GOT3 (cell line): ENCODE measurements around the gene RPN2.

Source experiments
- DNase-seq: peaks from one replicate; lab custom pipeline; 2025; ENCODE audit warnings: mixed read lengths; lab: John Stamatoyannopoulos, UW

The RPN2 gene

DNA sequence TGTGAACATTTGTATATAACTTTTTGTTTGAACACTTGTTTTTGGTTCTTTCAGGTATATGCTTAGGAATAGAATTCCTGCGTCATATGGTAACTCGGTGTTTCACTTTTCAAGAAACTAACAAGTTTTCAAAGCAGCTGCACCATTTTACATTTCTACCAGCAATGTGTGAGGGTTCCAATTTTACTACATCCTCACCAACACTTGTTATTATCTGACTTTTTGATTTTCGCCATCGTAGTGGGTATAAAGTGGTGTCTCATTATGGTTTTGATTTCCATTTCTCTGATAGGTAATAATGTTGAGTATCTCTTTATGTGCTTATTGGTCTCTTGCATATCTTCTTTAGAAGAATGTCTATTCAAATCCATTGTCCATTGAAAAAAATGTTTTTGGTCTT lies 39.8 kb downstream of the RPN2 start:
- DNase-seq = no peak

DNA sequence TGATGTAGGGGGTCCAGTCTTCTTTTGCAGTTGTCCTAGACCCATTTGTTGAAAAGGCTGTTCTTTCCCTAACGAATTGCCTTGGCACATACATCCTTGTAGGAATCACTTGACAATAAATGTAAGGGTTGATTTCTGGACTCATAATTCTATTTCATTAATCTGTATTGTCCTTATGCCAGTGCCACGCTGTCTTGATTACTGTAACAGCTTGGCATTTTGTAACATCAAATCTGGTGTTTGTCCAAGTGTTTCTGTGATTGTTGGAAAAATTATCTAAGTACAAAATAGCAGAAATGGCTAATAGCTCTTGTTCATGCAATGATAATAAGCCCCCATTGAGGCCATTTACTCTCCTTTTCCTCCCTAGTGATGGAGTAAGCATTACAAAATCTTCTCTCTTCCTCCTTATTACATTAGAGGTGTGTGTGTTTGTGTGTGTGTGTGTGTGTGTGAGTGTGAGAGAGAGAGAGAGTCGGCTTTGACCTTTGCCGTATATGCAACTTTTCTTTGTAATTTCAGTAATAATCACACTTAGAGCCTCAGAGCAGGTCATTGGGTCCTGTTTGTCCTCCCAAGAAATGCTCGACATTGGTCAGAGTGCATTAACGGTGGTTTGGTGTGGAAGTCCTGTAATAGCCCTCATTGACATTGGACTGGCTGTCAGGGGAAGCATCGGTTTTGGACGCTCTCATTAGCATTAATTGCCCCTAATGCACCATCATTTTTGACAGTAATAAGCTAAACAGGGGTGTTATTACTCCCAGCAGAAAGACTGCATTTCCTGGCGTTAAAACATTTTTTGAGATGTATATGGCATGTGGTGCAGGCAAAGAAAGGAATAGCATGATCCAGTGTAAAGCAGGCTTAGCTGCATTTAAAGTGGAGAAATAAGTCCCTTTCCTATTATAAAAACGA lies 40.9 kb downstream of the RPN2 start:
- DNase-seq = no peak

DNA sequence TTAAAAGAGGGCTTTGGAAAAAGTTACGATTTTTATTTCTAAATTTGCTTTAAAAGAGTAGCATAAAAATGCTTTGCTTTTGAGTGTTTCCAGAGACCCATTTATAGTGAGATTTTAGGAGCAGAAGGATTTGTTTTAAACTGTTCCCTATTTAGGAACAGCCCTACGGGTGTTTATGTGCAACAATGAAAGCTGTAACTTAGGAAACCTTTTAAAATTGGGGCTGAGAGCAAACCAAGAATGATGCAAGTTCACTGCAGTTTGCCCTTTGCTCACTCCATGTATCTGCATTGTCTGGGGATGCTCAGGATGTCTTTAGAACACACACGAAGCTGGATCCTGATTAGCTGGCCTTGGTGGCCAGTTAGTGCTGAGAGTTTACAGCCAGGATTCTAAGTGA lies 41.6 kb downstream of the RPN2 start:
- no peak for DNase-seq

DNA sequence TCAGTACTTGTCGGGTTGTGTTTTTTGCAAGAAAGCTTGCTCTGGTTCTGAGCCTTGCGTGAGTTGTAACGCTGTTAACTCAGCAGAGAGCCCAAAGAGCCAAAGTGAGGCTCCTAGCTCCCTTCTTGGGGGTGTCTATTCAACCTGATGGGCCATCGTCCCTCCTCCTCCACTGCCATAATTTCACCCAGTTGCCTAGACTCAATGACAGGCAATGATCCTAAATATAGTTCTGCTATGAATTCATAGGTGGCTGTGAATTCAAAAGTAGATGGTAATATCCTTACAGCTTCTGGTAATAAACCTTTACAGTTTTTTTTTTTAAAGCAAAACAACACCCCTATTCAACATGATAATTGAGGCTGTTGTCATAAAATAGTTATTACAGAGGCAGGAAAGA lies 43.0 kb downstream of the RPN2 start:
- no peak for DNase-seq

DNA sequence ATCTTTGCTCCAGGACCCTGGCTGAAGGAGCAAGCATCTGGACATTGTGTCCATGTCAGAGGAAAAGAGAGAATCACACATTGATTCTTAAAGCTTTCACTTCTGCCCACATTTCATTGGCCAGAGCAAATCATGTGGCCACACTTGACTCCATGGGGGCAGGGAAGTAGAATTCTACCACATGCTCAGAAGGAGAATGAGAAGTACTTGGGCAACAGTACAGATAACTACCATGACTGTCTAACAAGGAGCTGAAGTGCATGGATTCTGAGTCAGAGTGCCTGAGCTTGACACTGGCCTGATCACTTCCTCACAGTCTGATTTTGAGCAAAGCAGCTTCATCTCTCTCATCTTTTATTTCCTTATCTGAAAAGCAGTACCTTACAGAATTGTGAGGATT lies 43.9 kb downstream of the RPN2 start:
- DNase-seq = peak; percentile 17

DNA sequence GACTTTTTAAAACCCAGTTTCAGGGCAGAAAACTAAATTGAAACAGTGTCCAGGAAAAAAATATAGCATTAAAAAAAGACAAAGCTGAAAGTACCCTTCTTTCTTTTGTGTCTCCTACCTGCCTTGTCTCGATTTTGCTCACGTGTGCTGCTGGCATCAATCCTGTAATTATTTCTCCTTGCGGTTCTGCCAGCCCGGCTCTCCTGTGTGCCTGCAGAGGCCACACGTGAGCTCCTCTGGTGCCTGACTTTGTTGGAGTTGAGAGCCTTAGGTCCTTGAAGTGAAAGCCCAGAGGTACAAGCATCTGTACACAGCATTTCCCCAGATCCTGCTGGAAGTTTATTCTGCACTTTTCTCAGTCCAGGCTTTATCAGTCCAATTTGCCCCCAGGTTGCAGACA lies 46.0 kb downstream of the RPN2 start:
- DNase-seq = no peak

DNA sequence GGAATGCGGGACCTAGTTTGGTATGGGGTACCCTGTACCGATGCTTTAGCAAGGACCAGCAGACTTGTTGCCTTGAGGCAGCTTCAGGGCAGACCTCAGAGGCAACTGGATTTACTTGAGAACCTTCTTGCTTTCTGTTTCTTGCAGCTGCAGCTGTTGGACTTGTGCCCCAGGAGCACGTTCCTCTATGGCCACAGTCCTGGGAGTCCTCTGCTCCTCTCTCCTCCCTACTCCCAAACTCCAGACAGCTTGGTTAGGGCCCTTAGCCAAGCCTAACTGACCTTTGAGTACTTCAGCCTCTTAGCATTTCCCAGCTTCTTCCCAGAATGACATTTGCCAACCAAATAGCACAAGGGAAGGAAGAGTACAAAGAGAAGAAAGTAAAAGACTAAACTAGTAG lies 47.8 kb downstream of the RPN2 start:
- no peak for DNase-seq

DNA sequence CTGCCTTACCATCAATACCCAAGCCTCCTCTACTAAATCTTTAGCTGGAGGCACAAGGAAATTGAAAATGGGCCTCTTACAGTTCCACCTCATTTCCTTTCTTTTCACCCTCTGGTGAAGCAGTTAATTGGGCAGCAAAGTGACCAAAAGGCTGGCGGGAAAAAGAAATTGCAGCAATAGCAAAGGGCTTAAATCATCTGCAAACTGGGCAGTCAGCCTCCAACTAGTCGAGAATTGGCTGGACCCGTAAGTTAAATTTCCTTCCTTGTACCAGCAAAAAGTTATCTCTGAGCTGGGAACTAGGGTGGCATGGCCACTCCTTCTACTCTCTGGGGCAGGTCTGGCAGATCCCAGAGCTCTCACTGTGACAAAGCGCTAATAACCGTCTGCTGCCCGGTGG lies 49.0 kb downstream of the RPN2 start:
- DNase-seq = no peak

DNA sequence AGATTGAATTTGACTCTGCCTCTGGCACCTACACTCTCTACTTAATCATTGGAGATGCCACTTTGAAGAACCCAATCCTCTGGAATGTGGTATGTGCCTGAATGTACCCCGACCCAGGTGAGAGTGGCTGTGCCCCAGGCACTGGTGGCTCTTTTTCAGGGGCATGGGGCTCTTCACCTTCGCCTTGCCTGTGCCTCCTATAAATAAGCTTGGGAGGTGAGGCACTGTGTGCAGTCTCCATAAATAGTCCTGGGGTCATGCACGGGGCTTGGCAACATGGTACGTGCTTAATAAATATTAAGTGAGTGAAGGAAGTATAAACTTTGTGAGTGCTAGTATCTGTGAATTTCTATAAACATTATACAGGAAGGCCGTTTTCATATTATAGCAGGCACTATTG lies 49.5 kb downstream of the RPN2 start:
- no peak for DNase-seq

DNA sequence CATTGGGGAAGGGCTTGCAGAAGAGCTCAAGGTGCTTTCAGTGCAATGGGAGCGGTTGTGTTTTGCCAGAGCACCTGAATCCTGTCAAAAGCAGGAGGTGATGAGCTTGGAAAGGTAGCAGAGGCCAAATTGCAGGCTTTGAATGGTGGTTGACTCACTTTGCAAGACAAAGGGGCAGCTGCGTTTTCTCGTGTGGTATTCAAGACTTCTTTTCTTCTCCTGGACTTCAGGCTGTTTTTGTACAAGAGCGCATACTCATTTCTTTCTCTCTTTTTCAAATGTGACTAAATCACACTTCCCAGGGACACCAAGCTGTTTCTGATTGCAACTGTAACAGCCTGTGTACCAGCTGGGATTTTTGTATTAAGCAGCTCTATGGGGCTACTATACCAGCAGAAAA lies 50.2 kb downstream of the RPN2 start:
- no peak for DNase-seq

DNA sequence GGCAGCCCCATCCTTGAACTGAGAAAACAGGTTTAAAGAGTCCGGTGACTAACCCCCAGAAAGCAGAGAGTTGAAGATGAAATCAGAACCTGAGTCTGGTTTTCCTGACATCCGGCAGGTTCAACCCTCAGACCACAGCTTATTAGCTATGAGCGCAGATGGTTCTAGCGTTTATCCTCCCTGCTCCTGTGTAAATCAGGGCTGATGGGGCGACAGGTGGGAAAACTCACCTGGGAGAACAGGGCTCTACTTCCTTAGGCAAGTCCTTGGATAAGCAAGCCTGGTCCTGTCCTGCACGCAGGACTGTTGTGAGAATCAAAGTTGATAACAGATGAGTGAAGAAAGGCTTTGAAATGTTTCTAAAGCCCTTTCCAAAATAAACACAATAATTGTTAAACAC lies 51.1 kb downstream of the RPN2 start:
- DNase-seq = no peak

DNA sequence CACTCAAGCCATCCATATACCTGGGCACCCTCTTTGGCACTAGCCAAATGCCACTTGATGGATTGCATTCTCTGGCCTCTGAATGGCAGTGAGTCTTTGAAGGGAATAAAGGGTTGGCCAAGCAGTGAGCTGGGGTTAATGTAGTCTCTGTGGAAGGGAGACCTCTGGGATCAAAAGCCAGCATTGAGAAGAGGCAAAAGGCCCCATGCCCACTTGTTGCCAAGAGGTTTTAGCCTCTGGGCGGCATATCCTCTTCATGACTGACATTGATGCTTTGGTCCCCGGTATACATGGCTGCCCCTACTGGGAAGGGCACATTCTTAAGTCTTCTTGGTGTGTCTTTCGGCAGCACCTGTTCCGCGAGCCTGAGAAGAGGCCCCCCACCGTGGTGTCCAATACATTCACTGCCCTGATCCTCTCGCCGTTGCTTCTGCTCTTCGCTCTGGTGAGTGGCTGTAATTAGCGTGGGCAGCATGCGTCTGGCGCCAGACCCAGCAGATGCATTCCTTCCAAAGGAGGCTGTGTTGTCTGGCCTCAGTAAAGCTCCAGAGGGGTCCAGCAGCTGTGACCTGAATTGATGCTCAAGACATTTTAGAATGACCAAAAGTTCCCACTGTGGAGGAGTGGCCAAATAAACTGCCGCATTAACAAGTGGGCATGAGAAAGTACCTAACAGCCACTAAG lies 53.0 kb downstream of the RPN2 start:
- no peak for DNase-seq

DNA sequence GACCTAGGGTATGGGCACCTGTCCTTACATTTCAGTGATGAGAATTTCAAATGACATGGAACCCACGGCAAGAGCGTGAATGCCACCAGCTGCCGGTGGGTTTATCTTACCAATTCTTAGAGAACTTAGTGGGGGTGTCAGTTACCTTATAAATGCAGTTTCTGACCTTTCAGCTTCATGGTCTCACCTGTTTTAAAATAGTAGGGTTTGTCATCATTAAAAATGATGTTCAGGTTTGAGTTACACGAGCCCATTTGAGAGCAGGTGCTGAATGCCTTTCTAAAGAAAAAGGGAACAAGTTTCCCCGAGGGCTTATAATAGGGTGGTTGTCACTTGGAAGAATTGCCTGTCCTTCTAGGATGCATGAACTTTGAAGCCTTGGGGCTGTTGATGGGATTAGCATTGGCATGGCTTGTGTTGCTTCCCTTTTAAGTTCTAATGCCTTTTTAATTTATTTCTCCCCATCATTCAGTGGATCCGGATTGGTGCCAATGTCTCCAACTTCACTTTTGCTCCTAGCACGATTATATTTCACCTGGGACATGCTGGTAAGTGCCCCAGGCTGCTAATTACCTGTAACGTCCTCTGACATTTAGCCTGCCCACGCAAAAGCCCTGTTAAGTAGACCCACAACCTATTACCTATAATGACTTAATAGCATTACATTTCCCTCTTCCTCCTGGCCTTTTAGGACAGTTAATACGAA lies 54.6 kb downstream of the RPN2 start:
- no peak for DNase-seq

DNA sequence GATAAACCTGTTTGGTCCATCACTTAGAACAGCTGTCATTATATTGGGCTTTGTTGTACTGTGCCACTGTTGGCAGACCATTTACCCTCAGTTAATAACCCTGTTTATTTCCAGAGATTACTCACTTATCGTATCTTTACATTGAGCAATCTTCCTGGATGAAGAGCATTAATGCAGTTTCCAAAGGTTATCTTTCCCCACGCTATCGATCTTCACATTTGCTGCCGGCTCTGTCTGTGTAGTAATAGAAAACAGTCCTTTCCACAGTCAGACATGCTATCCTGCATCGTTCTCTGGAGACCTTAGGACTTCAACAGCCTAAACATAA lies 55.1 kb downstream of the RPN2 start:
- DNase-seq = no peak

DNA sequence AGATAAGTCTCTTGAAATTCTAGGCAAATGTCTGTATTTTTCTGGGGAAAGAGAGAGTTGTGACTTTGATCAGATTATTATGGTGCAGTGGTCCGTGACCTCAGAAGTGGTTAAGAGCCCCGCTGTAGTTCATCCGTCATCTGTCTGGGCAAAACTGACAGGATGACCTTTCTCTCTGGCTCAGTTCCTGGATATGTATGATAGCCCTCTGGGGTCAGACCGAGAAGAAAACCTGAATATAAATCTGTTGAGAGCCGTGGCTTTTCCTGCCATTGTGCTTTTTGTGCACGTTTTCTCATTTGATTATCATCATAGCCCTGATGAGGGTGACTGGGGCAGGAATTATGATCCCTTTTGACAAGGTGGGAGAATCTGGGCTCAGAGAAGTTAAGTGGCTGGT lies 55.9 kb downstream of the RPN2 start:
- DNase-seq = no peak

DNA sequence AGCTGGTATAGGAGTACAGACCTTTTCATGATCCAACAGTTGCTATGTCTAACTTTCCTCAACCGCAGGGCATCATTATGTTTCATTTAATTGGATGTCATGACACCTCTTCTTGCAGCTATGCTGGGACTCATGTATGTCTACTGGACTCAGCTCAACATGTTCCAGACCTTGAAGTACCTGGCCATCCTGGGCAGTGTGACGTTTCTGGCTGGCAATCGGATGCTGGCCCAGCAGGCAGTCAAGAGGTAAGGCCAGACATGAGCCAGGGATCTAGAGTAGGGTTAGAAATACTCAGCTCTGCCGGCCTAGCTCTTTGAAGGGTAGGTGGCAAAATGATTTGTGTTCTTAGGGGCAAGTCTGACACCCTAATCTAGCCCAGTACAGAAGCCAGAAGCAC lies 57.3 kb downstream of the RPN2 start:
- DNase-seq = no peak

DNA sequence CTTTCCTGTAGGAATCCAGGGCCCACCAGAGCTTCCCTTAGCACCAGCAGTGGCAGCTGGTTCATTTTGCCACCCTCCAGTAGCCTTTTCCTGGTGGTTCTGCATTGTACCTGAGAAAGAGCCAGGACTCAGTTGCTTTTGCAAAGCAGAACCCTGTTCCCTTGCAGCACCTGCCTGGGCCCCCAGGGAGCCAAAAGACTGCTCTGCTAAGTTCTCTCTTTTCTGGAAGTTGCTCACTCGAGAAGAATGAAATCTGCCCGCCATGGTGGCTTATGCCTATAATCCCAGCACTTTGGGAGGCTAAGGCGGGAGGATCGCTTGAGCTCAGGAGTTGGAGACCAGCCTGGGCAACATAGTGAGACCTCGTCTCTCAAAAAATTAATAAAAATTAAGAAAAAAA lies 58.5 kb downstream of the RPN2 start:
- no peak for DNase-seq

DNA sequence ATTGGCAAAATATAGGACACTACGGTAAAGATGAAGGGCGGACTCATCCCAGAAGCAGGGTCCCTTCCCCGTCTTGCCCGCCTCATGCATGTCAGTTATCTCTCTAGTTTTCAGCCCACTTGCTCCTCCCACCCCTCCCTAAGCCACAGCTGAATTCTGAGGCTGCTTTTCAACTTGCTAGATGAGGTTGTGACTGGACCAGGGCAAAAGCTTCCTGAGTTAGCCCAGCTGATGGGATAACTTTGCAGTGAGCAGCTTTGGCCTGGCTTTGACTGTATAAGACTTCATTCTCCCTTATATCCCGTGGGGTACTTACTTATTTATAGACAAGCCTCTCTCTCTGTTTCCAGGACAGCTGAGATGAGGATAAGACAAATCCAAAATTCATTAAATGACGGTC lies 59.3 kb downstream of the RPN2 start:
- DNase-seq = no peak

DNA sequence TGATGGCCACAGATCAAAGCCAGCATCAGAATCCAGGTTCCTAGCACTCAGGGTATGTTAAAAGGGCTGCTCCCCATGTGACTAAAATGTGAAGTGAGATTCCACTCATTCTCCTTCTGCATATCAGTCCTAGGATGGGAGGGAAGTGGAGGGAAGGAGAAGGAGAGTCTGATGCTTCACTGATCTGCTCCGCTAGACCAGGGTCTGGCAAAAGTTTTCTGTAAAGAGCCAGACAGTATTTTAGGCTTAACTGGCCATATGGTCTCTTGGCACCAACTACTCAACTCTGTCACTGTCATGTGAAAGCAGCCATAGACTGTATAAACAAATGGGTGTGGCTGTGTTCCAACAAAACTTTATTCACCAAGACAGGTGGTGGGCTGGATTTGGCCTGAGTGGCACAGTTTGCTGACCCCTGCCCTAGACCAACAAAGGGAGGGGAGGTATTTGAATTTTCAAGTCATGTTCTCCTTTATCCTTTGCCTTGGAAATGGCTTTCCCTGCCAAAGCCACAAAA lies 59.9 kb downstream of the RPN2 start:
- no peak for DNase-seq

DNA sequence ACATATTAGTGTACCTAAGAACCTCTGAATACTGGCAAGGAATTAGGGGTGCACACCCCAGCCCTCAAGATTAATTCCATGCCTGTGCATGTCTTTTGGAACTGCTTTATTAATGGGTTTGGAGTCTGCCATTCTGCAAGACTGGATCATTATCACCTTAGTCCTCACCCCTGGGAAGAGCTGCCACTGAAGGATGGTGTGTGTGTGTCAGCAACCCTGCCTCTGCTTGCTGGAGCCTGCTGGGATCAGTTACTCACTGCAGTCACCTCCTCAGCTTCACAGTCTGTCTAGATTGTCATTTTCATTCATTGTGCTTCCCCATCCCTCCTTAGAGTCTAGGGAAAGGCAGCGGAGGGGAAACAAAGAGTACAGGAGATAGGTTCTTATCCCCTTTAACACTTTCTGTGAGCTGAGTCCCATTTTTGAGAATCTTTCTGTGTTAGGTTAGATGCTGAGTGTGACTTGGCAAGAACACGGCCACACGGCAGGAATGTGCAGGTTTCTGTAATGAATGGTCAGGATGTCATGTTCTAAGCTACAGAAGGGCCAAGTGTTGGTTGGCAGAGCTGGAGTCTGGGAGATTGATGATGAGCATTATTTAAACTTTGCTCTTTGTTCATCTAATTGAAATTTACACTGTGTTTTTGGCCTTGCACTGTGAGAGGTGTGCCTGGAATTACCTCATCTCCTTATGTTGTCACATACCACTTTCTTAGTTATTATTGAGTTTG lies 61.4 kb downstream of the RPN2 start:
- no peak for DNase-seq

DNA sequence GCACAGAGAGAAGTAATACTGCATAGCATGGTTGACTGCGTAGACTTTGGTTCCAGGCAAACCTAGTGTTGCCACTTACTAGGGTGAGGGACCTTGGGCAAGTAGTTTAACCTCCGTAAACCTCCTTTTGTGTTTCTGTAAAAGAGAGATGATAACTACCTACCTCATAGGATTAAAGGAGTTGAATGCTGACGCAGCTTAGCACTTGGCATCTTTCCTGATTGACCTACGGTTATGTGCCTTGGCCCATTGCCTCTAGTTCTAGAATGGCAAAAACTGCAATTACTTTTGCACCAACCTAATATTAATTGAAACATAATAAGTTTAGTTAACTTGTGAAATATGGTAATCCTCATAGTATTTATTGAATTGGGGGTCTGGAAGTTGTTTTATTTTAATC lies 63.4 kb downstream of the RPN2 start:
- no peak for DNase-seq
